HG02610 (cell line): ENCODE results near the gene EVC2.

Experiments used
- ATAC-seq: cut with Tn5 transposase; IDR thresholded peaks from one replicate; pipeline ENCODE4 v1.9.1; 2021; ENCODE audit warnings: mild to moderate bottlenecking, moderate library complexity; ENCODE audit not compliant: unreplicated experiment

Gene EVC2

DNA sequence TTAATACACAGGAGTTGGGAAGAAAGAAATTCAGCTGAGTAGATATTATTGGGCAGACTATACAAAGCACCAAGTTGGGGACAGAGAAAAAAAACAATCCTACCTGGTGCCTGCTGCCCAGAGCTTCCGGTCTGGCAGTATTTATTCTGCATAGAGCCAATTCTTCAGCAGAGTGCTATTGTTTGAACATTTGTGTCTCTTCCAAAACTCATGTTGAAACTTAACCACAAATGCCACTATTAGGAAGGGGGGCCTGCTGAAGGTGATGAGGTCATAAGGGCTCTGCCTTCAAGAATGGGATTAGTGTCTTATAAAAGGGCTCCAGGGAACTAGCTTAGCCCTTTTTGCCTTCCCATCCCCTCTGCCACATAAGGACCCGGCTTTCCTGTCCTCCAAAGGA, 136.2 kb downstream of the EVC2 start:
- no peak for ATAC-seq

DNA sequence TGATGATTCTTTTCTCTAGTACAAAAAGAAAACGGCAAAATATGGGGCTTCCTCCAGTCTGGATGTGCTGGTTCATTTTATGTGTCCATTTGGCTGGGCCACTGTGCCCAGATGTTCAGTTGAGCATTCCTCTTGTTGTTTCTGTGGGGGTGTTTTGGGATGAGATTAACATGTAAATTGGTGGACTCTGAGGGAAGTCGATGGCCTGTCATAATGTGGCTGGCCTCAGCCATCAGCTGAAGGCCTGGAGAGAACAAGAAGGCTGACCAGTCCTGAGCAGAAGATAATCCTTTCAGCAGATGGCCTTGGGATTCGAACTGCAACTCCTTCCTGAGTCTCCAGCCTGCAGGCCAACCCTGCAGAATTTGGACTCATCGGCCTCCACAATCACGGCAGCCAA, 136.7 kb downstream of the EVC2 start:
- ATAC-seq: no peak

DNA sequence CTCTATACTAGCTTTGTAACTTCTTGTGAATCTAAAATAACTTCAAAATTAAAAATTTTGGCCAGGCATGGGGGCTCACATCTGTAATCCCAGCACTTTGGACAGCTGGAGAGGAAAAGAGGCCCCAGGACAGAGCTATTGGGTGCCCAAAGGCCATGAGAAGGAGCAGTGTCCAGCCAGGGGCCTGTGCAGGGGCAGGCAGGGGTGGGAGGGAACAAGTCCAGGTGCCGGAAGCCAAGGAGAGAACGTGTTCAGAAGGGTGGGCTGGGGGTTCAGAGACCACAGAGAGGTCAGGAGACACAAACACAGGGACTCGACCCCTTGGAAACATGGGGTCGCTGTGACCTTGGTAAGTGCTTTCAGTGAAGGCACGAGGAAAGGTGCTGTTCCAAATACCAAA, 138.9 kb downstream of the EVC2 start:
- no peak for ATAC-seq

GRCh38 chr4:5568931-5569330, 139.4 kb downstream of the EVC2 start:
- no peak for ATAC-seq

DNA sequence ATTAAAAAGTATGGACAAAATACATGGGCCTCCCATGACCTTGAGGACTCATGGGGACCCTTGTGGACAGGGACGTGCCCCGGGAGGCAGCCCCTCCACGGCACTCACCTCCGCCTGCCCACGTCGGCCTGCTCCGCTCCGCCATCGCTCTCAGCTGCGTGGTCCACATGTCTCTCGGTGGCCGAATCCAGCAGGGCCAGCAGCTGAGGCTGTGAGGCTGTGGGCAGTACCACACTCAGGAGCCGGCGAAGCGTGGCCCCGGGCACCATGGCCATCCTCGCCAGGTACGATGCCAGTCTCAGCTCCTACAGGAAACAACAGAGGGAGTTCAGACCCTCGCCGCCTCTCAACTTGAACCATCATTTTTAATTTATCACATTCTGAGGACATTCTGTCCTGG, 140.0 kb downstream of the EVC2 start:
- ATAC-seq: no peak

DNA sequence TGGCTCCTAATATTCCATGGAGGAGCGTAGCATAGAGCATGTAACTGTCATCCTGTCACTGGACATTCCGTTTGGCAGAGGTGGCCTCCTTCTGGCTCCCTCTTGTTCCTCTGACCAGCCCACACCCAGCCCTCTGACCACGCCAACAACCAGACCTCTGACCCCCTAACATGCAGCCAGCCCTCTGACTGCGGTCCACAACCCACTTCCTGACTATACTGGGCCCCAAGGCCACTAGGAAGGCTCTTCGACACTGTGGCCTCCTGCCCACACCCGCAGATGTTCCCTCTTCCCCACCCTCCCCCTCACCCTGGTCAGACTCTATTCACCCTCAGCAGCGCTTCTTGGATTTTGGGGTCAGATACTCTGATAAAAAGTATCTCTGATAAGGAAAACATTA, 141.4 kb downstream of the EVC2 start:
- no peak for ATAC-seq

DNA sequence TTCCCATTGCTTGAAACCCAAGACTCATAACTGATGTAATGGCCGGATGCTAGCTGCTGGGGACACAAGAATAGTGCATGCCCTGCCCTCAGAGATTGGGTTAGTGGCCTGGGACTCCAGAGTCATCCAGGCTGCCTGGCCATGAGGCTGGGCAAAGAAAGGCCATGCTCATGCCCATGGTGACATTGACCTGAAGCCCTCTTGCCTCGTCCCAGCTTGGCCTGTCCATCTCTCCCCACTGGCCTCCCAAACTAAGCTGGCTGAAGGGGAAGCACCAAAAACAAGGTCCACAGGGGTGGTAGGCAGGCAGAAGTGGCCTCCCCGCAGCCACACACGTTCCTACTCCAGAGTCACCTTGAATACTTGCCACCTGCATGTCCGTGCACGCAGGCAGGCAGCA, 141.8 kb downstream of the EVC2 start:
- ATAC-seq: no peak

- ATAC-seq: no peak
Measured at GRCh38 chr4:5563856-5564255, 144.5 kb downstream of the EVC2 start.

DNA sequence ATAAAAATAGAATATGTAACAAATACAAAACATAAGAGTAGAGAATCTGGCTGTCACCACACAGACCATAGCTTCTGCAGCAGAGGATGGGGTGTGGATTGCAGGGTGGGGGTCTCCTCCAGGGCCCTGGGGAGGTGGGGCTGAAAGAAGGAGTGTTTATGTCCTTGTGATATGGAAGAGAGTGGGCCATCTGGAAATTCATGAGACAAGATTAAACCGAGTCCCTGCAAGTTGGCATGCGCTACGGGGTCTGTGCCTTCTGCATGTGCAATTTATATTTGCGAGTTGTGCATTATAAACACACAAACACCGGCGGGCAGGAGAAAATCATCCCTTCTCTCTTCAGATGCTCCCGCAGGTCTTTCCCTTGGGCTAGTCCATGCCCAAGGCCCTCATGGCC, 145.9 kb downstream of the EVC2 start:
- ATAC-seq: no peak

GRCh38 chr4:5561286-5561685, 147.1 kb downstream of the EVC2 start:
- no peak for ATAC-seq

GRCh38 chr4:5558502-5558901, 149.9 kb downstream of the EVC2 start:
- ATAC-seq: no peak

DNA sequence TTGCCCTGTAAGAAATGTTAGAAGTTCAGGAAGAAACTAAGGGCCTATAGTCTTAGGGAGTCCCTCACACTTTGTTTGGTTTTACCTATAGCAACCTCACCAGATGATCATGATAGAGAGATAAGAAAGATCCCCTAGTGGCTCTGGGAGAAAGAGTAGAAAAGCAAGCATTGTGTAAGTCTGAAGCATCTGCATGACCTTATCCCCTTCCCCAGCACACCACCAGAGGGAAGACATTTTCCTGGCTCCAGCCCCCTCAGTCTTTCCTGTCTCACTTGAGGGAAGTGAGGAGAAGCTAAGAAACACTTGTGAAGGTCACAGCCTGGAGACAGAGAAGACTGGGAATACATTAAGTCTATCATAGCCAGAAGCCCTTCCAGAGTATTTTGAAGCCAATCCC, 154.0 kb downstream of the EVC2 start:
- ATAC-seq: no peak

DNA sequence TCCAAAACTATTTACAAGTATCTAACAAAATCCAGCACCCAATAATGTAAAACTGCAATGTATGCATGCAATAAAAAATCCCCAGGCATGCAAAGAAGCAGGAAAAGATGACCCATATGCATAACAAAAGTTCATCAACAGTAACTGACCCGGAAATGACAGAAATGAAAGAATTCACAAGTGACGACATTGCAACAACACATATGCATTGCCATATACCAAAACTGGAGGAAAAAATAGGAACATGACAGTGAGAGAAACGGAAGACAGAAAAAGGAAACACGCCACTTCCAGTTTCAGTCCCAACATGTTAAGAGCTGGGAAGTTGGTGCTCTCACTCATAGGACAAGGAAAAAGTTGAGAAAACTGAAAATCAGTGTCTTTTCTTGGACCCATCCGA, 154.6 kb downstream of the EVC2 start:
- no peak for ATAC-seq

DNA sequence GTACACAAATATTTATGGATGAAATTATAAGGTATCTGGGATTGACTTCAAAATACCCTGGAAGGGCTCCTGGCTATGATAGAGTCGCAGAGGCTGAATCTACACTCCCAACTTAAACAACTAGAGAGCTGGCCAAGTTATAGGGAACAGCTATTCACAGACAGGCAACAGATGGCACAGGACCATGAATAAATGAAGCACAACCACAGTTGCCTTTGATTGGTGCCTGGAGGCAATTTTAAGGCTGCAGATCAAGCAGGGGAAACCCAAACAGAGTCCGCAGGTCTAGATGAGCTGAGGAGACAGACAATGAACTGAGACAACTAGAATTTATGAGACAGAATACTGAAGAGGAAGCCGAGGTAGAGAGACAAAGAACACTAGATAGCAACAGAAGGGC, 155.9 kb downstream of the EVC2 start:
- no peak for ATAC-seq

- ATAC-seq: no peak
Measured at GRCh38 chr4:5547651-5548249, 160.6 kb downstream of the EVC2 start.

DNA sequence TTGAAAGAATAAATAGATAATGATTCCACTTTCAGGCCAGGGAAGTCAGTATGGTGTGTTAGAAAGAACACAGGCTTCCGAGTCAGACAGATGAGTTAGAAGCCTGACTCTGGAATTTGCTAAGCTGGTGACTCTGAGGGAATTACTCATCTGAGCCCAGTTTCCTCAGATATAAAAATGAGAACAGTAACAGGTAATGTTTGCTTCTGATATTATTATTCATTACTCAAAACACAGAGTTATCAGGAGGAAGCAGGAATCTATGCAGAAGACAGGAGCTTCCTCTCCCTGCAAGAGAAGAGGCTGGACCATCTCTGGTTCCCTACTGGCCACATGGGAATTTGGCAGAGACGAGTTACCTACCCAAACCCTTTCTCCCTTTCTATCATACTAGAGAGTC, 163.1 kb downstream of the EVC2 start:
- ATAC-seq: no peak

DNA sequence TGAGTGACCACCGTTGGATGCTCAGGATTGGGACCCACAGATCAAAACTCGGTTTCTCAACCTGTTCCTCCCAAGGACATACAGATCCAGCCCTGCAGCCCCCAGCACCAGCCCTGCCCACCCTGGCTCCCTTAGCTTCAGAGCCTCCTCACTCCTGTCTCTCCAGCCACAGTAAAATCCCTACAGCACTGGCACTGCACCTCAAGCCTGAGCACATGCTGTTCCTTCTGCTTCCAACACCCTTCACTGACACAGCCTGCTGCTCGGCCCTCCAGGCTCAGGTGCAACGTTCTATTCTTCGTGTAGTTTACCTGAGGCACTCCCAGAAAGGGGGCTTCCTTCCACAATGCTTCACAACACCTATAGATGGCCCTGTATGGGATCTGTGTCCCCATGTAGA, 163.6 kb downstream of the EVC2 start:
- no peak for ATAC-seq

GRCh38 chr4:5543681-5544080, 164.7 kb downstream of the EVC2 start:
- no peak for ATAC-seq

DNA sequence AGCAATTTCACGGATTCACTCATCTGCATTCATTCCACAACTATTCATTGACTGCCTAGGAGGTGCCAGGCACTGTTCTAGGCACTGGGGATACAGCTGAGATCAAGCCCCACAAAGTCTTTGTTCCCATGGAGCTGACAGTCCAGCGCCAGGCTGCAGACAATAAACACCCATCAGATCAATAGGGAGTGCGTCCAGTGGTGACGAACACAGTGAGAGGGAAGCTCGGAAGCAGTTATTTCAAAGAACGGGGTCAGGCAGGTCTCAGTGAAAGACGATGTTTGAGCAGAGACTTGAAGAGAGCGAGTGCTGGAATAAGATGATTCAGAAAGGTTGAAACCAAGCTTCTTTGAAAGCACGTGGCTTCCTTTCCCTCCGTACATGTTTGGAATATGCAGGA, 167.2 kb downstream of the EVC2 start:
- no peak for ATAC-seq

- ATAC-seq: no peak
Measured at GRCh38 chr4:5539584-5539983, 168.8 kb downstream of the EVC2 start.

DNA sequence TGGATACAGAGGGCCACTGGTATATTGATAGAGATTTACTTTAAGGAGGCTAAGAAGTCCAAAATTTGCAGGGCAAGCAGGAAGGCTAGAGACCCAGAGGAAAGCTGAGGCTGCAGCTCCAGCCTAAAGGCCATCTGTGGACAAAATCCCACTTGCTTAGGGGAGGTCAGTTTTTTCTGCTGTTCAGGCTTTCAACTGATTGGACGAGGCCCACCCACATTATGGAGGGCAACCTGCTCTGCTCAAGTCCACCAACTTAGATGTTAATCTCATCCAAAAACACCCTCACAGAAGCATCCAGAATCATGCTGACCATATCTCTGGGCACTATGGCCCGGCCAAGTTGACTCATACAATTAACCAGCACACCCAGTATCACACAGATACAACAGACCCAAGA, 176.3 kb downstream of the EVC2 start:
- no peak for ATAC-seq

- no peak for ATAC-seq
Measured at GRCh38 chr4:5528031-5528436, 180.3 kb downstream of the EVC2 start.

DNA sequence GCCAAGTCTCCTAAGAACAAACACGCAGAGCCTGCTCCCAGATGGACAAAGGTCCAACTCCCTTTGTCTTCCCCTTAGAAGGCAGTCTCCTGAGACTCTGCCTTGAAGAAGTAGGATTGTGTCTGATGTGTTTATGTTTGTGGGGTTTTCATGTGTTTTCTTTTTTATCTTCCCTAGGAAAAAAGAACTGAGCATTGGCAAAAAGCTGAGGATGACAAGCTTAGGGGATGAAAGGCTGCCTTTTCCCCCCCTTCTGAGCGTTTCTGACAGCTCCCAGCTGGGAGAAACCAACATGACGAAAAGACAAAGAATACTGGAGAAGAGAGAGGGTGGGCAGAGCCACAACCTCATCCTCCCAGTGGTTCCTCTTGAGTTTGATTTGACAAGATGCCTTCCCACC, 181.1 kb downstream of the EVC2 start:
- ATAC-seq: no peak
